HEK293 (cell line): ENCODE data around the gene KIAA1755.

Source experiments
- CTCF ChIA-PET: fragments of 350-600 bp; formaldehyde crosslinking; extraction: SDS; loops from one replicate; lab custom pipeline; 2021; ENCODE audit warnings: antibody characterized with exemption; lab: Yijun Ruan, JAX
- POLR2A ChIA-PET: fragments of 300-600 bp; formaldehyde crosslinking; extraction: SDS; loops from one replicate; lab custom pipeline; 2020; ENCODE audit warnings: antibody characterized with exemption, inconsistent platforms; lab: Yijun Ruan, JAX
- H3K27ac ChIP-seq: fragments of 200-500 bp; sonication (Bioruptor generic); 2 replicates; pipeline ENCODE4 v1.5.1; 2014; ENCODE audit warnings: low read depth, low read length, control low read depth, inconsistent platforms; ENCODE audit errors: extremely low read depth
- H3K36me3 ChIP-seq, 2 experiments: fragments of 200-500 bp in 1 of 2; sonication (Bioruptor generic) in 1 of 2; 1 replicate in 1 of 2; 2 replicates in 1 of 2; pipeline ENCODE4 v1.5.1; 2014 to 2017; ENCODE audit warnings: inconsistent platforms in 2 of 2, low read length in 2 of 2; ENCODE audit not compliant: control insufficient read depth in 2 of 2, insufficient read depth in 1 of 2
- H3K4me1 ChIP-seq: fragments of 200-500 bp; sonication (Bioruptor generic); 2 replicates; pipeline ENCODE4 v1.5.1; 2014; ENCODE audit warnings: mild to moderate bottlenecking, low read length, inconsistent platforms; ENCODE audit not compliant: control insufficient read depth, insufficient read depth
- H3K4me3 ChIP-seq: 2 replicates; pipeline ENCODE4 v1.5.1; 2011; ENCODE audit warnings: low read depth, mild to moderate bottlenecking, control low read depth, low read length, moderate library complexity
- H3K9me3 ChIP-seq: fragments of 200-500 bp; sonication (Bioruptor generic); 2 replicates; pipeline ENCODE4 v1.5.1; 2014; ENCODE audit warnings: low read depth, low read length, inconsistent platforms; ENCODE audit not compliant: control insufficient read depth, insufficient read depth
- BCL11B ChIP-seq: fragments of 450-650 bp; formaldehyde crosslinking; IDR thresholded peaks from 2 replicates; pipeline ENCODE4 v1.5.1; 2016; ENCODE audit warnings: low read depth, missing biosample characterization, missing genetic modification characterization
- GLI2 ChIP-seq: fragments of 450-650 bp; formaldehyde crosslinking; IDR thresholded peaks from 2 replicates; pipeline ENCODE4; 2017; ENCODE audit warnings: missing biosample characterization, missing genetic modification characterization, low read depth, borderline replicate concordance
- GLIS1 ChIP-seq: fragments of 450-650 bp; formaldehyde crosslinking; IDR thresholded peaks from 2 replicates; pipeline ENCODE4 v1.5.1; 2016; ENCODE audit warnings: missing biosample characterization, missing genetic modification characterization
- KLF9 ChIP-seq: fragments of 450-650 bp; formaldehyde crosslinking; IDR thresholded peaks from 2 replicates; pipeline ENCODE4 v1.5.1; 2016; ENCODE audit warnings: missing biosample characterization, missing genetic modification characterization, low read depth
- REPIN1 ChIP-seq: fragments of 450-650 bp; formaldehyde crosslinking; IDR thresholded peaks from 2 replicates; pipeline ENCODE4 v1.5.1; 2017; ENCODE audit warnings: missing biosample characterization, missing genetic modification characterization, low read depth
- SP3 ChIP-seq: fragments of 450-650 bp; formaldehyde crosslinking; IDR thresholded peaks from 2 replicates; pipeline ENCODE4 v1.5.1; 2016; ENCODE audit warnings: missing biosample characterization, missing genetic modification characterization
- SP7 ChIP-seq: fragments of 450-650 bp; formaldehyde crosslinking; IDR thresholded peaks from 2 replicates; pipeline ENCODE4 v1.5.1; 2016; ENCODE audit warnings: missing biosample characterization, missing genetic modification characterization
- TCF7L2 ChIP-seq: IDR thresholded peaks from 2 replicates; pipeline ENCODE4 v1.6.1; 2011; ENCODE audit warnings: low read depth, mild to moderate bottlenecking, inconsistent platforms, low read length, moderate library complexity, borderline replicate concordance
- ZBTB17 ChIP-seq: fragments of 450-650 bp; formaldehyde crosslinking; IDR thresholded peaks from 2 replicates; pipeline ENCODE4 v1.5.1; 2016; ENCODE audit warnings: missing biosample characterization, missing genetic modification characterization
- ZIC2 ChIP-seq: fragments of 450-650 bp; formaldehyde crosslinking; IDR thresholded peaks from 2 replicates; pipeline ENCODE4 v1.5.1; 2016; ENCODE audit warnings: missing biosample characterization, missing genetic modification characterization
- ZNF16 ChIP-seq: fragments of 450-650 bp; formaldehyde crosslinking; IDR thresholded peaks from 2 replicates; pipeline ENCODE4 v1.5.1; 2016; ENCODE audit warnings: low read depth, missing biosample characterization, missing genetic modification characterization
- ZNF223 ChIP-seq: fragments of 450-650 bp; formaldehyde crosslinking; IDR thresholded peaks from 2 replicates; pipeline ENCODE4 v1.5.1; 2016; ENCODE audit warnings: missing biosample characterization, missing genetic modification characterization
- ZNF23 ChIP-seq: fragments of 450-650 bp; formaldehyde crosslinking; IDR thresholded peaks from 2 replicates; pipeline ENCODE4 v1.5.1; 2016; ENCODE audit warnings: missing biosample characterization, missing genetic modification characterization, borderline replicate concordance
- ZNF24 ChIP-seq: fragments of 450-650 bp; formaldehyde crosslinking; IDR thresholded peaks from 2 replicates; pipeline ENCODE4 v1.5.1; 2016; ENCODE audit warnings: missing biosample characterization, missing genetic modification characterization
- ZNF266 ChIP-seq: fragments of 450-650 bp; formaldehyde crosslinking; IDR thresholded peaks from 2 replicates; pipeline ENCODE4 v1.5.1; 2016; ENCODE audit warnings: missing biosample characterization, missing genetic modification characterization, low read depth
- ZNF311 ChIP-seq: fragments of 450-650 bp; formaldehyde crosslinking; IDR thresholded peaks from 2 replicates; pipeline ENCODE4 v1.5.1; 2017; ENCODE audit warnings: missing biosample characterization, missing genetic modification characterization, borderline replicate concordance
- ZNF350 ChIP-seq: fragments of 450-650 bp; formaldehyde crosslinking; IDR thresholded peaks from 2 replicates; pipeline ENCODE4 v1.5.0; 2017; ENCODE audit warnings: missing biosample characterization, mild to moderate bottlenecking, missing genetic modification characterization
- ZNF513 ChIP-seq: fragments of 450-650 bp; IDR thresholded peaks from 2 replicates; pipeline ENCODE4 v1.5.1; 2018; ENCODE audit warnings: missing biosample characterization, missing genetic modification characterization
- ZNF514 ChIP-seq: fragments of 450-650 bp; formaldehyde crosslinking; IDR thresholded peaks from 2 replicates; pipeline ENCODE4 v1.5.1; 2016; ENCODE audit warnings: missing biosample characterization, missing genetic modification characterization
- ZNF654 ChIP-seq: fragments of 450-650 bp; formaldehyde crosslinking; IDR thresholded peaks from 2 replicates; pipeline ENCODE4 v1.5.1; 2016; ENCODE audit warnings: low read depth, missing biosample characterization, missing genetic modification characterization
- ZNF658 ChIP-seq: fragments of 450-650 bp; formaldehyde crosslinking; IDR thresholded peaks from 2 replicates; pipeline ENCODE4; 2016; ENCODE audit warnings: missing biosample characterization, missing genetic modification characterization
- ZNF792 ChIP-seq: fragments of 450-650 bp; formaldehyde crosslinking; IDR thresholded peaks from 2 replicates; pipeline ENCODE4 v1.5.1; 2016; ENCODE audit warnings: missing biosample characterization, missing genetic modification characterization
- ZSCAN5A ChIP-seq: fragments of 450-650 bp; formaldehyde crosslinking; IDR thresholded peaks from 2 replicates; pipeline ENCODE4 v1.5.1; 2016; ENCODE audit warnings: missing biosample characterization, missing genetic modification characterization

Gene KIAA1755

GRCh38 chr20:38210741-38211140 lies 49.8 kb downstream of the KIAA1755 start:
- CTCF ChIA-PET = interaction anchor here (0.6 to 3.5 kb wide), 3 partner anchors 10 to 153 kb away, joined by 3 to 25 read pairs (median 6); no protein-coding TSS in a partner anchor

GRCh38 chr20:38209736-38210405 lies 50.7 kb downstream of the KIAA1755 start:
- Histone ChIP-seq H3K27ac (no peak overlapping the region), H3K36me3 (no peaks in the 10 kb centered on the region), H3K4me3 (no peak overlapping the region), H3K9me3 (no peaks in the 10 kb centered on the region), H3K4me1 (no peaks in the 10 kb centered on the region)
- no peak for TF ChIP-seq ZSCAN5A (tag by site-specific recombination)
- TF ChIP-seq GLIS1 (tag by site-specific recombination) = 0 out of 2 replicates have a peak, but pooled peaks have one; percentile 14
- no peak for TF ChIP-seq ZNF658
- no peak for TF ChIP-seq ZNF350 (tag by site-specific recombination)
- no peak for TF ChIP-seq ZBTB17 (tag by site-specific recombination)
- ChIA-PET POLR2A (no interaction called here), CTCF (interaction anchor here (0.6 to 3.5 kb wide), 3 partner anchors 11 to 152 kb away, joined by 3 to 25 read pairs (median 6); no protein-coding TSS in a partner anchor)

More at GRCh38 chr20:38210741-38211140, 49.8 kb downstream of the KIAA1755 start:
- H3K9me3 ChIP-seq = no peaks in the 10 kb centered on the region
- TF ChIP-seq ZNF514 (no peak), ZNF23 (tag by site-specific recombination) (no peak)
- no peaks in the 10 kb centered on the region for H3K4me1 ChIP-seq
- no peak overlapping the region for H3K4me3 ChIP-seq
- no peak overlapping the region for H3K27ac ChIP-seq
- POLR2A ChIA-PET = no interaction called here
- no peaks in the 10 kb centered on the region for H3K36me3 ChIP-seq

GRCh38 chr20:38209054-38209675 lies 51.4 kb downstream of the KIAA1755 start:
- POLR2A ChIA-PET = no interaction called here
- no peak for TF ChIP-seq ZNF311 (tag by site-specific recombination)
- TF ChIP-seq REPIN1 = no peak
- TF ChIP-seq GLI2 (tag by site-specific recombination) = no peak
- no peak for TF ChIP-seq ZNF223 (tag by site-specific recombination)
- no peak for TF ChIP-seq SP7
- no peak for TF ChIP-seq ZNF266 (tag by site-specific recombination)
- no peak for TF ChIP-seq ZNF654 (tag by site-specific recombination)
- TF ChIP-seq ZIC2 (tag by site-specific recombination) = no peak
- no peak for TF ChIP-seq ZNF24 (tag by site-specific recombination)
- TF ChIP-seq KLF9 = no peak
- TF ChIP-seq BCL11B (tag by site-specific recombination) = no peak
- no peak for TF ChIP-seq TCF7L2
- no peak for TF ChIP-seq ZNF513 (tag by site-specific recombination)
- no peak for TF ChIP-seq ZNF792 (tag by site-specific recombination)
- TF ChIP-seq ZNF16 = no peak
- TF ChIP-seq SP3 = no peak
- CTCF ChIA-PET = interaction anchor here (3.5 kb wide), 1 partner anchor 12 kb away, joined by 25 read pairs; no protein-coding TSS in a partner anchor
- Histone ChIP-seq H3K9me3 (no peaks in the 10 kb centered on the region), H3K36me3 (no peaks in the 10 kb centered on the region), H3K4me1 (no peaks in the 10 kb centered on the region), H3K4me3 (no peak overlapping the region), H3K27ac (no peak overlapping the region)
